ENCODE results near the gene SMIM28. TPM values are rescaled to one million over a fixed set of nuclear protein-coding genes. Genes with fewer than 3 reads are reported as not detected.

The SMIM28 gene
- polyA plus RNA-seq, 1 donor from 2014 or later: not detected

DNA sequence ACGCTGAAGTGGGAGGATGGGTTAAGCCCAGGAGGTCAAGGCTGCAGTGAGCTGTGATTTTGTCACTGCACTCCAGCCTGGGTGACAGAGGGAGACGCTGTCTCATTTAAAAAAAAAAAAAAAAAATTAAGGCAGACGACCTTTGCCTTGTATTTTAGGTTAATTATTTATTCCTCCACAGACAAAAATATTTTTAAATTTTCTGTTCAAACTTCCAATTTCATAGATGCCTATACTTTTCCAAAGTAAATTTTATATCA lies 6.3 kb upstream of the SMIM28 start:
- H3K27ac ChIP-seq (ENCODE audit: low read length): no peak overlapping the region
- H3K4me2 ChIP-seq (ENCODE audit: low read length): no peak overlapping the region
- TF ChIP-seq EZH2 (IDR thresholded peaks at IDR 0.05; ENCODE audit: borderline replicate concordance, insufficient read depth, low read length, poor library complexity, severe bottlenecking) (no peak), POLR2AphosphoS5 (IDR thresholded peaks at IDR 0.05) (no peak), MXI1 (conservative IDR thresholded peaks at IDR 0.05; ENCODE audit: poor library complexity, severe bottlenecking) (no peak), TAF1 (IDR thresholded peaks at IDR 0.05; ENCODE audit: low read depth) (no peak), RAD21 (conservative IDR thresholded peaks at IDR 0.05) (no peak), SMC3 (conservative IDR thresholded peaks at IDR 0.05; ENCODE audit: poor library complexity) (no peak), EP300 (conservative IDR thresholded peaks at IDR 0.05; ENCODE audit: poor library complexity, severe bottlenecking) (no peak), CTCF (IDR thresholded peaks at IDR 0.05; ENCODE audit: poor library complexity, severe bottlenecking) (no peak)
- TF ChIP-seq, protein P1, sequence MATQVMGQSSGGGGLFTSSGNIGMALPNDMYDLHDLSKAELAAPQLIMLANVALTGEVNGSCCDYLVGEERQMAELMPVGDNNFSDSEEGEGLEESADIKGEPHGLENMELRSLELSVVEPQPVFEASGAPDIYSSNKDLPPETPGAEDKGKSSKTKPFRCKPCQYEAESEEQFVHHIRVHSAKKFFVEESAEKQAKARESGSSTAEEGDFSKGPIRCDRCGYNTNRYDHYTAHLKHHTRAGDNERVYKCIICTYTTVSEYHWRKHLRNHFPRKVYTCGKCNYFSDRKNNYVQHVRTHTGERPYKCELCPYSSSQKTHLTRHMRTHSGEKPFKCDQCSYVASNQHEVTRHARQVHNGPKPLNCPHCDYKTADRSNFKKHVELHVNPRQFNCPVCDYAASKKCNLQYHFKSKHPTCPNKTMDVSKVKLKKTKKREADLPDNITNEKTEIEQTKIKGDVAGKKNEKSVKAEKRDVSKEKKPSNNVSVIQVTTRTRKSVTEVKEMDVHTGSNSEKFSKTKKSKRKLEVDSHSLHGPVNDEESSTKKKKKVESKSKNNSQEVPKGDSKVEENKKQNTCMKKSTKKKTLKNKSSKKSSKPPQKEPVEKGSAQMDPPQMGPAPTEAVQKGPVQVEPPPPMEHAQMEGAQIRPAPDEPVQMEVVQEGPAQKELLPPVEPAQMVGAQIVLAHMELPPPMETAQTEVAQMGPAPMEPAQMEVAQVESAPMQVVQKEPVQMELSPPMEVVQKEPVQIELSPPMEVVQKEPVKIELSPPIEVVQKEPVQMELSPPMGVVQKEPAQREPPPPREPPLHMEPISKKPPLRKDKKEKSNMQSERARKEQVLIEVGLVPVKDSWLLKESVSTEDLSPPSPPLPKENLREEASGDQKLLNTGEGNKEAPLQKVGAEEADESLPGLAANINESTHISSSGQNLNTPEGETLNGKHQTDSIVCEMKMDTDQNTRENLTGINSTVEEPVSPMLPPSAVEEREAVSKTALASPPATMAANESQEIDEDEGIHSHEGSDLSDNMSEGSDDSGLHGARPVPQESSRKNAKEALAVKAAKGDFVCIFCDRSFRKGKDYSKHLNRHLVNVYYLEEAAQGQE (IDR thresholded peaks at IDR 0.05; ENCODE audit: borderline replicate concordance): no peak
- H3K9me2 ChIP-seq (ENCODE audit: insufficient read depth, low read length): no peaks in the 10 kb centered on the region
- no peaks in the 10 kb centered on the region for H3K36me3 ChIP-seq (ENCODE audit: insufficient read depth, low read length)
- no peak overlapping the region for H3K9ac ChIP-seq (ENCODE audit: low read length)
- H3K27me3 ChIP-seq (ENCODE audit: insufficient read depth, low read depth, low read length): no peaks in the 10 kb centered on the region
- H4K20me1 ChIP-seq (ENCODE audit: insufficient read depth): no peaks in the 10 kb centered on the region
- no peak overlapping the region for H3K4me3 ChIP-seq (ENCODE audit: low read length)
- no peaks in the 10 kb centered on the region for H3K9me3 ChIP-seq (ENCODE audit: low read length)
- no peaks in the 10 kb centered on the region for H3F3A ChIP-seq (ENCODE audit: insufficient read depth, low read length, poor library complexity, severe bottlenecking)
- H3K79me2 ChIP-seq (replicated peaks; ENCODE audit: insufficient read depth, low read length): no peaks in the 10 kb centered on the region
- no peak overlapping the region for H2AFZ ChIP-seq (ENCODE audit: low read depth, low read length)

- no peaks in the 10 kb centered on the region for H3K9me3 ChIP-seq (ENCODE audit: low read length)
- no peaks in the 10 kb centered on the region for H3K9me2 ChIP-seq (ENCODE audit: insufficient read depth, low read length)
- no peak overlapping the region for H3K9ac ChIP-seq (ENCODE audit: low read length)
- no peak overlapping the region for H3K27ac ChIP-seq (ENCODE audit: low read length)
- TF ChIP-seq EZH2 (IDR thresholded peaks at IDR 0.05; ENCODE audit: borderline replicate concordance, insufficient read depth, low read length, poor library complexity, severe bottlenecking): no peak
- no peak for TF ChIP-seq TAF1 (IDR thresholded peaks at IDR 0.05; ENCODE audit: low read depth)
- no peak for TF ChIP-seq CTCF (IDR thresholded peaks at IDR 0.05; ENCODE audit: poor library complexity, severe bottlenecking)
- TF ChIP-seq, protein P1 (IDR thresholded peaks at IDR 0.05; ENCODE audit: borderline replicate concordance): no peak
- TF ChIP-seq SMC3 (conservative IDR thresholded peaks at IDR 0.05; ENCODE audit: poor library complexity): no peak
- no peak for TF ChIP-seq EP300 (conservative IDR thresholded peaks at IDR 0.05; ENCODE audit: poor library complexity, severe bottlenecking)
- TF ChIP-seq POLR2AphosphoS5 (IDR thresholded peaks at IDR 0.05): no peak
- no peak for TF ChIP-seq MXI1 (conservative IDR thresholded peaks at IDR 0.05; ENCODE audit: poor library complexity, severe bottlenecking)
- TF ChIP-seq RAD21 (conservative IDR thresholded peaks at IDR 0.05): no peak
- no peaks in the 10 kb centered on the region for H3F3A ChIP-seq (ENCODE audit: insufficient read depth, low read length, poor library complexity, severe bottlenecking)
- H2AFZ ChIP-seq (ENCODE audit: low read depth, low read length): no peak overlapping the region
- no peaks in the 10 kb centered on the region for H4K20me1 ChIP-seq (ENCODE audit: insufficient read depth)
- H3K4me3 ChIP-seq (ENCODE audit: low read length): no peak overlapping the region
- no peaks in the 10 kb centered on the region for H3K79me2 ChIP-seq (replicated peaks; ENCODE audit: insufficient read depth, low read length)
- H3K36me3 ChIP-seq (ENCODE audit: insufficient read depth, low read length): no peaks in the 10 kb centered on the region
- H3K4me2 ChIP-seq (ENCODE audit: low read length): no peak overlapping the region
- H3K27me3 ChIP-seq (ENCODE audit: insufficient read depth, low read depth, low read length): no peaks in the 10 kb centered on the region
Measured at GRCh38 chr6:138371720-138372119, 6.0 kb upstream of the SMIM28 start.
